GM12878 (cell line): ENCODE data around the gene EIF4E1B. TPM values are rescaled to one million over a fixed set of nuclear protein-coding genes. Genes with fewer than 3 reads are reported as not detected.

Experiments
- ATAC-seq: fragments of 200-7000 bp; cut with Tn5 transposase; 3 replicates; pipeline ENCODE4 v1.9.1; 2020; ENCODE audit warnings: mild to moderate bottlenecking, moderate library complexity
- BruUV-seq: library from RNA; stranded (reverse); fragments of 400-500 nt; replicated peaks from 2 replicates; lab custom pipeline; 2021; lab: Mats Ljungman, UMichigan
- CTCF ChIA-PET: fragments of 300-600 bp; sonication (Branson Sonifier 250); formaldehyde crosslinking; extraction: SDS; loops from one replicate; lab custom pipeline; 2021; ENCODE audit warnings: inconsistent platforms; lab: Yijun Ruan, JAX
- POLR2A ChIA-PET: fragments of 350-600 bp; formaldehyde crosslinking; extraction: SDS; loops from one replicate; lab custom pipeline; 2021; ENCODE audit warnings: inconsistent platforms; lab: Charles Lee
- RAD21 ChIA-PET: fragments of 300-600 bp; sonication (Branson Sonifier 250); formaldehyde crosslinking; loops from one replicate; lab custom pipeline; 2023; ENCODE audit warnings: antibody characterized with exemption; ENCODE audit not compliant: unreplicated experiment; lab: Charles Lee
- SMC1A ChIA-PET: fragments of 300-600 bp; sonication (Branson Sonifier 250); formaldehyde crosslinking; loops from one replicate; lab custom pipeline; 2023; ENCODE audit not compliant: unreplicated experiment, uncharacterized antibody; lab: Charles Lee
- DNase-seq: peaks from one replicate; pipeline ENCODE4 v3.0.0-alpha.2; 2011; ENCODE audit warnings: low read depth, low spot score
- FAIRE-seq: peaks from 3 replicates; lab custom pipeline; 2011; peaks lifted over from hg19 to GRCh38; lab: Jason Lieb, UNC
- H2AFZ ChIP-seq: 2 replicates; pipeline ENCODE4 v1.6.0; 2011; ENCODE audit warnings: low read depth, low read length, control low read depth; ENCODE audit not compliant: control insufficient read depth
- H3K27ac ChIP-seq: 2 replicates; pipeline ENCODE4 v1.5.1; 2011; ENCODE audit warnings: control low read depth; ENCODE audit not compliant: control insufficient read depth, insufficient read depth
- H3K27me3 ChIP-seq, 2 experiments: replicated peaks in 1 of 2; 2 replicates each; pipeline versions ENCODE4 v1.6.0 to v1.6.1; 2011; ENCODE audit warnings: low read length in 1 of 2; ENCODE audit not compliant: control insufficient read depth in 2 of 2, insufficient read depth in 2 of 2
- H3K36me3 ChIP-seq, 2 experiments: 2 replicates each; pipeline ENCODE4 v1.5.1; 2011; ENCODE audit warnings: low read length in 1 of 2; ENCODE audit not compliant: control insufficient read depth in 2 of 2, insufficient read depth in 2 of 2
- H3K4me1 ChIP-seq: 2 replicates; pipeline ENCODE4 v1.6.1; 2011; ENCODE audit warnings: mild to moderate bottlenecking, low read length, moderate library complexity, mixed read lengths; ENCODE audit not compliant: control insufficient read depth, insufficient read depth
- H3K4me2 ChIP-seq: 2 replicates; pipeline ENCODE4 v1.6.0; 2011; ENCODE audit warnings: control low read depth; ENCODE audit not compliant: control insufficient read depth, insufficient read depth
- H3K4me3 ChIP-seq: fragments of 200-600 bp; sonication (generic); 2 replicates; pipeline ENCODE4 v1.5.1; 2016
- H3K79me2 ChIP-seq: 2 replicates; pipeline ENCODE4 v1.6.0; 2011; ENCODE audit warnings: low read length; ENCODE audit not compliant: control insufficient read depth, insufficient read depth
- H3K9ac ChIP-seq: 2 replicates; pipeline ENCODE4 v1.8.0; 2011; ENCODE audit warnings: low read length, control low read depth, mixed read lengths; ENCODE audit not compliant: control insufficient read depth, insufficient read depth
- H3K9me3 ChIP-seq: replicated peaks from 3 replicates; pipeline ENCODE4 v1.5.1; 2011; ENCODE audit warnings: mild to moderate bottlenecking, low read length; ENCODE audit not compliant: control insufficient read depth, insufficient read depth
- H4K20me1 ChIP-seq: 2 replicates; pipeline ENCODE4 v1.6.0; 2011; ENCODE audit not compliant: control insufficient read depth, insufficient read depth
- NRF1 ChIP-seq: conservative IDR thresholded peaks from 2 replicates; pipeline ENCODE4 v1.6.1; 2011; ENCODE audit warnings: mild to moderate bottlenecking, low read depth, low read length, improper control_type of control experiment
- POLR2A ChIP-seq: IDR thresholded peaks from 2 replicates; pipeline ENCODE4 v1.6.1; 2011; ENCODE audit warnings: low read depth, mild to moderate bottlenecking, low read length
- SMAD5 ChIP-seq: IDR thresholded peaks from 2 replicates; pipeline ENCODE4 v1.6.1; 2016; ENCODE audit warnings: antibody characterized with exemption, low read depth
- YY1 ChIP-seq: IDR thresholded peaks from 2 replicates; pipeline ENCODE4 v1.6.1; 2011; ENCODE audit warnings: low read depth, mild to moderate bottlenecking, low read length
- ZZZ3 ChIP-seq: IDR thresholded peaks from 2 replicates; pipeline ENCODE4 v1.6.1; 2011; ENCODE audit warnings: low read depth; ENCODE audit not compliant: control insufficient read depth, insufficient read length
- WGBS: methylation state at CpG from one replicate; pipeline ENCODE4 v1.1.6; 2016; ENCODE audit warnings: low lambda C conversion rate; ENCODE audit not compliant: insufficient replicate concordance, insufficient coverage; ENCODE audit errors: missing lambda C conversion rate; 5-methylcytosine and 5-hydroxymethylcytosine counted together
- in situ Hi-C: fragments of 300-500 bp; cut with MboI; formaldehyde crosslinking; loops from 9 replicates; pipeline ENCODE4 v1.14.3; 2018; ENCODE audit warnings: mixed read lengths
- intact Hi-C: fragments of 100-400 bp; cut with micrococcal nuclease; formaldehyde crosslinking; loops from one replicate; pipeline ENCODE4 v1.14.2; 2022; ENCODE audit not compliant: unreplicated experiment
- microRNA-seq: library from miRNA; unstranded; fragments of <30 nt; microRNA quantifications from one replicate; pipeline ENCODE4, GENCODE V29; 2018
- polyA plus RNA-seq, 11 experiments: library from polyadenylated mRNA; depleted of rRNA in 4 of 11; unstranded in 6 of 11; stranded (reverse) in 5 of 11; fragments of >200 nt; fragmentation: Nextera tagmentation in 4 of 11; fragmentation: Illumina TruSeq in 1 of 11; extraction: Ambion mirVana in 4 of 11; extraction: Trizol in 1 of 11; gene quantifications; 1 replicate in 1 of 11; 2 replicates in 10 of 11; pipeline versions ENCODE4 v1.2.1 to v1.2.3, GENCODE V29; 2011 to 2016; ENCODE audit warnings: inconsistent platforms in 2 of 11, missing spikeins in 2 of 11, low read depth in 1 of 11
- small RNA-seq: library from RNA; depleted of rRNA; stranded (forward); fragments of <200 nt; gene quantifications from one replicate; pipeline ENCODE3, GENCODE V24; 2014
- total RNA-seq, 4 experiments: library from RNA; depleted of rRNA in 3 of 4; stranded (reverse); fragments of >200 nt in 3 of 4; fragmentation: Illumina TruSeq in 1 of 4; extraction: Trizol in 1 of 4; gene quantifications; 2 replicates each; pipeline versions ENCODE4 v1.2.1 to v1.2.3, GENCODE V29; 2013 to 2021
- TF ChIP-seq, protein P1 (sequence below): IDR thresholded peaks from 2 replicates; pipeline ENCODE4 v1.6.1; 2012; ENCODE audit warnings: improper control_type of control experiment, low read depth, low read length; ENCODE audit not compliant: insufficient replicate concordance

The EIF4E1B gene
- total and polyA plus RNA-seq, 10 of the 15 experiments (the other 5 are each of a cell fraction or from before 2014, with no cell fraction given), result not detected

DNA sequence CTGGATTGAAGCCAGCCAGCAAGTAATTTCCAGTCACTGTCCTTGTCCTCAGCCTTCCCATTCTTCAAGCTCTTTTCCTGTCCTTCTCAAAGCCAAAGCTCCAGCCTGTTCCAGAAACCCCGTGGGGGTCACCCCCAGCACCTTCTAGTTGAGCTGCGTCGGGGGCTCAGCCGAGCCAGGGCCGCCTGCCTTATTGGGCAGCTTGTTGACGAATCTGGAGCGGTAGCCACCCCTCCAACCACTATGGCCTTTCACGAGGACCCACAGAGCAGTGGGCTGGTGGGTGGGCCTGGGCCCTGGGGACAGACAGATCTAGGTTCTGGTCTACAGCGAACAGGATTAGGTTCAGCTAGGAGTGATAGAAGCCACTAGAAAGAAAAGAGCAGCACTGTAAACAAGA is 64.2 kb downstream of the EIF4E1B start (continued):
- no peak for TF ChIP-seq NRF1
- TF ChIP-seq ZZZ3, result no peak
- no peak for TF ChIP-seq POLR2A
- TF ChIP-seq YY1, result no peak

DNA sequence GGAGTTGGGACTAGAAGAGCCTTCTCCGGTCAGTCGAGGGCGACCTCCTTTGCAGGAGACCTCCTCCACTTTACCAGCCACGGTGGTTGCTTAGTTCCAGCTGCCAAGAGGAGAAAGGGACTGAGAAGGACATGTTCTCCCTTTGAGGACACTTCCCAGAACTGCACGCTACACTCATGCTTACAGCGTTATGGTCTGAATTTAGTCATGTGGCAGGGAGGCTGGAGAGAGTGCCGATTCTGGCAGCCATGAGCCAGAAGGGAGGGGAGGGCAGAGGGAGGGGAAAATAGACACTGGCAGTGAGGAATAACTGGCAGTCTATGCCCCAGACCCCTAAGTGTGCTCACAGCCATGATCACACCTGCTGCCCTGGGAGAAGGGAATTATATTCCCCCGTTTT is 64.6 kb downstream of the EIF4E1B start:
- no peak for DNase-seq
- no peak overlapping the region for H3K4me2 ChIP-seq
- ChIA-PET SMC1A (no interaction called here), RAD21 (no interaction called here), CTCF (interaction anchor here (2.1 kb wide), 1 partner anchor 35 kb away, joined by 14 read pairs; no protein-coding TSS in a partner anchor), POLR2A (no interaction called here)
- TF ChIP-seq SMAD5, result no peak
- TF ChIP-seq, protein P1, sequence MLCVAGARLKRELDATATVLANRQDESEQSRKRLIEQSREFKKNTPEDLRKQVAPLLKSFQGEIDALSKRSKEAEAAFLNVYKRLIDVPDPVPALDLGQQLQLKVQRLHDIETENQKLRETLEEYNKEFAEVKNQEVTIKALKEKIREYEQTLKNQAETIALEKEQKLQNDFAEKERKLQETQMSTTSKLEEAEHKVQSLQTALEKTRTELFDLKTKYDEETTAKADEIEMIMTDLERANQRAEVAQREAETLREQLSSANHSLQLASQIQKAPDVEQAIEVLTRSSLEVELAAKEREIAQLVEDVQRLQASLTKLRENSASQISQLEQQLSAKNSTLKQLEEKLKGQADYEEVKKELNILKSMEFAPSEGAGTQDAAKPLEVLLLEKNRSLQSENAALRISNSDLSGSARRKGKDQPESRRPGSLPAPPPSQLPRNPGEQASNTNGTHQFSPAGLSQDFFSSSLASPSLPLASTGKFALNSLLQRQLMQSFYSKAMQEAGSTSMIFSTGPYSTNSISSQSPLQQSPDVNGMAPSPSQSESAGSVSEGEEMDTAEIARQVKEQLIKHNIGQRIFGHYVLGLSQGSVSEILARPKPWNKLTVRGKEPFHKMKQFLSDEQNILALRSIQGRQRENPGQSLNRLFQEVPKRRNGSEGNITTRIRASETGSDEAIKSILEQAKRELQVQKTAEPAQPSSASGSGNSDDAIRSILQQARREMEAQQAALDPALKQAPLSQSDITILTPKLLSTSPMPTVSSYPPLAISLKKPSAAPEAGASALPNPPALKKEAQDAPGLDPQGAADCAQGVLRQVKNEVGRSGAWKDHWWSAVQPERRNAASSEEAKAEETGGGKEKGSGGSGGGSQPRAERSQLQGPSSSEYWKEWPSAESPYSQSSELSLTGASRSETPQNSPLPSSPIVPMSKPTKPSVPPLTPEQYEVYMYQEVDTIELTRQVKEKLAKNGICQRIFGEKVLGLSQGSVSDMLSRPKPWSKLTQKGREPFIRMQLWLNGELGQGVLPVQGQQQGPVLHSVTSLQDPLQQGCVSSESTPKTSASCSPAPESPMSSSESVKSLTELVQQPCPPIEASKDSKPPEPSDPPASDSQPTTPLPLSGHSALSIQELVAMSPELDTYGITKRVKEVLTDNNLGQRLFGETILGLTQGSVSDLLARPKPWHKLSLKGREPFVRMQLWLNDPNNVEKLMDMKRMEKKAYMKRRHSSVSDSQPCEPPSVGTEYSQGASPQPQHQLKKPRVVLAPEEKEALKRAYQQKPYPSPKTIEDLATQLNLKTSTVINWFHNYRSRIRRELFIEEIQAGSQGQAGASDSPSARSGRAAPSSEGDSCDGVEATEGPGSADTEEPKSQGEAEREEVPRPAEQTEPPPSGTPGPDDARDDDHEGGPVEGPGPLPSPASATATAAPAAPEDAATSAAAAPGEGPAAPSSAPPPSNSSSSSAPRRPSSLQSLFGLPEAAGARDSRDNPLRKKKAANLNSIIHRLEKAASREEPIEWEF, result no peak
- 51% methylated on average over 8 of the region's 8 CpGs for WGBS
- no peaks in the 10 kb centered on the region for H3K79me2 ChIP-seq
- no peaks in the 10 kb centered on the region for H3K9me3 ChIP-seq
- in situ Hi-C loops (no loop called here), intact Hi-C loops (no loop called here)
- FAIRE-seq, result no peak
- no peak overlapping the region for H3K4me3 ChIP-seq
- H3K36me3 ChIP-seq, result no peaks in the 10 kb centered on the region
- H2AFZ ChIP-seq, result no peak overlapping the region
- no peak overlapping the region for H3K9ac ChIP-seq
- no peak overlapping the region for H3K27ac ChIP-seq
- ATAC-seq, result no peak
- H3K4me1 ChIP-seq, result no peaks in the 10 kb centered on the region
- no TSS peak for BruUV-seq
- H3K27me3 ChIP-seq, result peaks cover 0 to 7% of the 10 kb centered on the region in 2 experiments; a peak in 3 of 4 replicates
- no peaks in the 10 kb centered on the region for H4K20me1 ChIP-seq

Small RNAs within 50 kb of the gene (microRNA-seq; reads per million reads assigned to microRNA genes)
- not detected for gene MIR4281

Small RNAs within 50 kb of the gene (small RNA-seq; reads per million reads assigned to genes)
- not detected for gene MIR4281

Other genes with a start within 250 kb of the EIF4E1B start
Only the 7 nearest of the 10 such genes appear.
- gene FAF2, start 182.3 kb upstream of the EIF4E1B start, total RNA-seq (2014; rRNA removed), result 35.1 and 35.8 TPM in 2 replicates
- gene FAF2, start 182.3 kb upstream of the EIF4E1B start, total RNA-seq (2014; rRNA removed; fragmentation: Illumina TruSeq; extraction: Trizol), result 34.6 and 35.4 TPM in 2 replicates
- 33.7 and 34.8 TPM in 2 replicates for gene FAF2, start 182.3 kb upstream of the EIF4E1B start, total RNA-seq (2021)
- 34.1 and 37.6 TPM in 2 replicates for gene FAF2, start 182.3 kb upstream of the EIF4E1B start, polyA plus RNA-seq (2011; rRNA removed)
- gene FAF2, start 182.3 kb upstream of the EIF4E1B start, polyA plus RNA-seq (2014; fragmentation: Illumina TruSeq; extraction: Trizol), result 41.7 and 43.5 TPM in 2 replicates
- gene FAF2, start 182.3 kb upstream of the EIF4E1B start, polyA plus RNA-seq (2014; fragmentation: Nextera tagmentation; extraction: Ambion mirVana), result 10 to 100 TPM; 19.0 to 20.7 TPM
- gene FAF2, start 182.3 kb upstream of the EIF4E1B start, polyA plus RNA-seq (2014; rRNA removed), result 29.3 and 30.8 TPM in 2 replicates
- gene FAF2, start 182.3 kb upstream of the EIF4E1B start, polyA plus RNA-seq (2016; fragmentation: Nextera tagmentation; extraction: Ambion mirVana), result 10 to 100 TPM; 39.2 to 45.1 TPM
- 8.8 and 9.4 TPM in 2 replicates for gene RNF44, start 93.3 kb upstream of the EIF4E1B start, total RNA-seq (2014; rRNA removed)
- gene RNF44, start 93.3 kb upstream of the EIF4E1B start, total RNA-seq (2014; rRNA removed; fragmentation: Illumina TruSeq; extraction: Trizol), result 5.7 and 5.8 TPM in 2 replicates
- gene RNF44, start 93.3 kb upstream of the EIF4E1B start, total RNA-seq (2021), result 46.5 and 51.9 TPM in 2 replicates
- 5.1 and 8.8 TPM in 2 replicates for gene RNF44, start 93.3 kb upstream of the EIF4E1B start, polyA plus RNA-seq (2011; rRNA removed)
- gene RNF44, start 93.3 kb upstream of the EIF4E1B start, polyA plus RNA-seq (2014; fragmentation: Illumina TruSeq; extraction: Trizol), result 5.2 and 10.4 TPM in 2 replicates
- gene RNF44, start 93.3 kb upstream of the EIF4E1B start, polyA plus RNA-seq (2014; fragmentation: Nextera tagmentation; extraction: Ambion mirVana), result 1 to 10 TPM; 1.7 to 3.5 TPM
- 31.9 and 35.0 TPM in 2 replicates for gene RNF44, start 93.3 kb upstream of the EIF4E1B start, polyA plus RNA-seq (2014; rRNA removed)
- gene RNF44, start 93.3 kb upstream of the EIF4E1B start, polyA plus RNA-seq (2016; fragmentation: Nextera tagmentation; extraction: Ambion mirVana), result 1 to 10 TPM; 6.4 to 7.1 TPM
- 0.06 TPM in 1 of 2 replicates, not detected in the other for gene CDHR2, start 81.3 kb upstream of the EIF4E1B start, total RNA-seq (2014; rRNA removed)
- 0.04 TPM in 1 of 2 replicates, not detected in the other for gene CDHR2, start 81.3 kb upstream of the EIF4E1B start, total RNA-seq (2014; rRNA removed; fragmentation: Illumina TruSeq; extraction: Trizol)
- 0.21 and 0.46 TPM in 2 replicates for gene CDHR2, start 81.3 kb upstream of the EIF4E1B start, total RNA-seq (2021)
- 0.03 and 0.10 TPM in 2 replicates for gene CDHR2, start 81.3 kb upstream of the EIF4E1B start, polyA plus RNA-seq (2011; rRNA removed)
- gene CDHR2, start 81.3 kb upstream of the EIF4E1B start, polyA plus RNA-seq (2014; fragmentation: Illumina TruSeq; extraction: Trizol), result not detected in 2 replicates
- gene CDHR2, start 81.3 kb upstream of the EIF4E1B start, polyA plus RNA-seq (2014; fragmentation: Nextera tagmentation; extraction: Ambion mirVana), result not detected
- not detected in 2 replicates for gene CDHR2, start 81.3 kb upstream of the EIF4E1B start, polyA plus RNA-seq (2014; rRNA removed)
- gene CDHR2, start 81.3 kb upstream of the EIF4E1B start, polyA plus RNA-seq (2016; fragmentation: Nextera tagmentation; extraction: Ambion mirVana), result under 1 TPM in 1 of 2 experiments, not detected in 1; 0.19 TPM
- 8.3 and 10.1 TPM in 2 replicates for gene GPRIN1, start 20.5 kb upstream of the EIF4E1B start, total RNA-seq (2014; rRNA removed)
- 4.7 and 5.8 TPM in 2 replicates for gene GPRIN1, start 20.5 kb upstream of the EIF4E1B start, total RNA-seq (2014; rRNA removed; fragmentation: Illumina TruSeq; extraction: Trizol)
- gene GPRIN1, start 20.5 kb upstream of the EIF4E1B start, total RNA-seq (2021), result 14.2 and 16.3 TPM in 2 replicates
- 0.59 and 1.7 TPM in 2 replicates for gene GPRIN1, start 20.5 kb upstream of the EIF4E1B start, polyA plus RNA-seq (2011; rRNA removed)
- 3.4 and 5.5 TPM in 2 replicates for gene GPRIN1, start 20.5 kb upstream of the EIF4E1B start, polyA plus RNA-seq (2014; fragmentation: Illumina TruSeq; extraction: Trizol)
- under 1 TPM; 0.52 to 0.60 TPM for gene GPRIN1, start 20.5 kb upstream of the EIF4E1B start, polyA plus RNA-seq (2014; fragmentation: Nextera tagmentation; extraction: Ambion mirVana)
- 7.6 and 9.4 TPM in 2 replicates for gene GPRIN1, start 20.5 kb upstream of the EIF4E1B start, polyA plus RNA-seq (2014; rRNA removed)
- 1 to 10 TPM in 1 of 2 experiments, under 1 TPM in 1; 0.74 to 3.5 TPM for gene GPRIN1, start 20.5 kb upstream of the EIF4E1B start, polyA plus RNA-seq (2016; fragmentation: Nextera tagmentation; extraction: Ambion mirVana)
- gene SNCB, start 141 bp upstream of the EIF4E1B start, total RNA-seq (2014; rRNA removed), result not detected in 2 replicates
- gene SNCB, start 141 bp upstream of the EIF4E1B start, total RNA-seq (2014; rRNA removed; fragmentation: Illumina TruSeq; extraction: Trizol), result not detected in 2 replicates
- not detected in 2 replicates for gene SNCB, start 141 bp upstream of the EIF4E1B start, total RNA-seq (2021)
- gene SNCB, start 141 bp upstream of the EIF4E1B start, polyA plus RNA-seq (2011; rRNA removed), result 0.75 and 1.1 TPM in 2 replicates
- not detected in 2 replicates for gene SNCB, start 141 bp upstream of the EIF4E1B start, polyA plus RNA-seq (2014; fragmentation: Illumina TruSeq; extraction: Trizol)
- not detected for gene SNCB, start 141 bp upstream of the EIF4E1B start, polyA plus RNA-seq (2014; fragmentation: Nextera tagmentation; extraction: Ambion mirVana)
- not detected in 2 replicates for gene SNCB, start 141 bp upstream of the EIF4E1B start, polyA plus RNA-seq (2014; rRNA removed)
- gene SNCB, start 141 bp upstream of the EIF4E1B start, polyA plus RNA-seq (2016; fragmentation: Nextera tagmentation; extraction: Ambion mirVana), result not detected
- 6.7 and 7.3 TPM in 2 replicates for gene TSPAN17, start 16.8 kb downstream of the EIF4E1B start, total RNA-seq (2014; rRNA removed)
- 10.6 and 11.4 TPM in 2 replicates for gene TSPAN17, start 16.8 kb downstream of the EIF4E1B start, total RNA-seq (2014; rRNA removed; fragmentation: Illumina TruSeq; extraction: Trizol)
- gene TSPAN17, start 16.8 kb downstream of the EIF4E1B start, total RNA-seq (2021), result 15.6 and 16.3 TPM in 2 replicates
- 9.2 and 14.0 TPM in 2 replicates for gene TSPAN17, start 16.8 kb downstream of the EIF4E1B start, polyA plus RNA-seq (2011; rRNA removed)
- 7.6 and 11.8 TPM in 2 replicates for gene TSPAN17, start 16.8 kb downstream of the EIF4E1B start, polyA plus RNA-seq (2014; fragmentation: Illumina TruSeq; extraction: Trizol)
- gene TSPAN17, start 16.8 kb downstream of the EIF4E1B start, polyA plus RNA-seq (2014; fragmentation: Nextera tagmentation; extraction: Ambion mirVana), result 1 to 10 TPM in 1 of 2 experiments, under 1 TPM in 1; 0.24 to 1.2 TPM
- 14.3 and 17.1 TPM in 2 replicates for gene TSPAN17, start 16.8 kb downstream of the EIF4E1B start, polyA plus RNA-seq (2014; rRNA removed)
- gene TSPAN17, start 16.8 kb downstream of the EIF4E1B start, polyA plus RNA-seq (2016; fragmentation: Nextera tagmentation; extraction: Ambion mirVana), result 1 to 10 TPM; 8.9 to 9.5 TPM
- not detected in 2 replicates for gene UNC5A, start 179.9 kb downstream of the EIF4E1B start, total RNA-seq (2014; rRNA removed)
- gene UNC5A, start 179.9 kb downstream of the EIF4E1B start, total RNA-seq (2014; rRNA removed; fragmentation: Illumina TruSeq; extraction: Trizol), result not detected in 2 replicates
- not detected in 2 replicates for gene UNC5A, start 179.9 kb downstream of the EIF4E1B start, total RNA-seq (2021)
- not detected in 2 replicates for gene UNC5A, start 179.9 kb downstream of the EIF4E1B start, polyA plus RNA-seq (2011; rRNA removed)
- not detected in 2 replicates for gene UNC5A, start 179.9 kb downstream of the EIF4E1B start, polyA plus RNA-seq (2014; fragmentation: Illumina TruSeq; extraction: Trizol)
- gene UNC5A, start 179.9 kb downstream of the EIF4E1B start, polyA plus RNA-seq (2014; fragmentation: Nextera tagmentation; extraction: Ambion mirVana), result not detected
- gene UNC5A, start 179.9 kb downstream of the EIF4E1B start, polyA plus RNA-seq (2014; rRNA removed), result not detected in 2 replicates
- gene UNC5A, start 179.9 kb downstream of the EIF4E1B start, polyA plus RNA-seq (2016; fragmentation: Nextera tagmentation; extraction: Ambion mirVana), result not detected